GM18870 (cell line): ENCODE data around the gene TBC1D5.
"Not testable (repeated sequence)": the region's sequence is repeated elsewhere in the genome, so short reads cannot be mapped to it uniquely, and the experiment has no call there.

Experiments
- ATAC-seq: cut with Tn5 transposase; IDR thresholded peaks from one replicate; pipeline ENCODE4 v1.9.1; 2021; ENCODE audit warnings: moderate library complexity; ENCODE audit not compliant: unreplicated experiment

The TBC1D5 gene

GRCh38 chr3:17153209-17153608 lies 589.2 kb downstream of the TBC1D5 start:
- no peak for ATAC-seq

- peak; percentile 97 for ATAC-seq
These were observed 590.6 kb downstream of the TBC1D5 start for GRCh38 chr3:17151598-17152373.

- ATAC-seq: no peak
These were observed 593.4 kb downstream of the TBC1D5 start for GRCh38 chr3:17149076-17149475.

DNA sequence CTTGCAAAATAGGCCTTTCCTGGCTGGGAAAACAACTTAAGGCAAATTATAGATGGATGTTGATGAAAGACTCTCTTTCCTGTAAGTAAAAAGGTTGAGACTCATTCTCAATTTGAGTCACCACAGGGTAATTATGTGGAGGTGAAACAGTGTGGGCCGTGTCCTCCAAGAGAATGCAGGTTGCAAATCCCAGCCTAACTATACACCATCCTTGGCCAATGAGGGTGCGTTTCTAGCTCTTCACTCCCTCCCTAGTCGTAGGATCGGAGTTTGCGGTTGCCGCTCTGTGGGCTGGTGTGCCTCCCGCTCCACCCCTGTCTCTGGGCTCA lies 597.8 kb downstream of the TBC1D5 start:
- ATAC-seq: no peak

GRCh38 chr3:17143893-17144664 lies 598.4 kb downstream of the TBC1D5 start:
- ATAC-seq: no peak

- ATAC-seq: no peak
These were observed 599.9 kb downstream of the TBC1D5 start for GRCh38 chr3:17142516-17142915.

GRCh38 chr3:17141699-17142098 lies 600.7 kb downstream of the TBC1D5 start:
- ATAC-seq: no peak

GRCh38 chr3:17140670-17141505 lies 601.5 kb downstream of the TBC1D5 start:
- no peak for ATAC-seq

DNA sequence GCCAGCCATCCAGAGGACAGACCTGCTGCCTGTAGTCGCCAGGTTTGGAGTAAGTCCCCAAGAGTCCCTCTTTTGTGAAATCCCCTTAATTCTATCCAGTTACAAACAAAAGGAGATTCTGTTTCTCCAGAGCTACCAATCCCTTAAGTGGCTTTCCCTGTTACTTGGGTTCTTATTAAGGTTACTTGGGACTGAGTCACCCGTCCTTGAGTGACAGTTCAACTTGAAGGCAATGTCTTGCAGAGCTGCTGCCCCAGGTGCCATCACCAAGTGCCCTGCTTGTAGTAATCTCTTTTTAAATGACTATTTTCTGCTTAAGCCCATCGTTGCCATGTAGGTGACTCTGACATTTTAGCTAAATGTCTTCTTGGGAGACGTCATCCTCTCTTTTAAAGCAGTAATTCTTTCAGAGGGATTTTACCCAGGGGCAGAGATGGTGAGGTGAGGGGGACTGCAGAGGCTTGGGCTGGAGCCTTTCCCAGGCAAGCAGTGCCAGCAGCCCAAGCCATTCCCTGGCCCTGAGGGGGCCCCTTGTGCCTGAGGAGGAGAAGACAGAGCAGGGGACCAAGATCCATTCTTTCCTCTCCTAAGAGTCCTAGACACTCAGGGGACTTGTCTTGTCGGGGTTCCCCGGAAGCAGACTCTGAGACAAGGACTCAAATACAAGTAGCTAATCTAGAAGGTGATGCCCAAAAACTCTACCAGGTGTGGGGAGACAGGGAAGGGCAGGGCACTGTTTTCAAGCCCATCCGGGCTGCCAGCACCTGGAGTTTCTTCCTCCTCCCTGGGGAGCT lies 604.0 kb downstream of the TBC1D5 start:
- no peak for ATAC-seq

GRCh38 chr3:17137321-17137826 lies 605.1 kb downstream of the TBC1D5 start:
- ATAC-seq: no peak

- ATAC-seq: no peak
These were observed 606.2 kb downstream of the TBC1D5 start for GRCh38 chr3:17136136-17136721.

- ATAC-seq: no peak
These were observed 606.7 kb downstream of the TBC1D5 start for GRCh38 chr3:17135696-17136095.

DNA sequence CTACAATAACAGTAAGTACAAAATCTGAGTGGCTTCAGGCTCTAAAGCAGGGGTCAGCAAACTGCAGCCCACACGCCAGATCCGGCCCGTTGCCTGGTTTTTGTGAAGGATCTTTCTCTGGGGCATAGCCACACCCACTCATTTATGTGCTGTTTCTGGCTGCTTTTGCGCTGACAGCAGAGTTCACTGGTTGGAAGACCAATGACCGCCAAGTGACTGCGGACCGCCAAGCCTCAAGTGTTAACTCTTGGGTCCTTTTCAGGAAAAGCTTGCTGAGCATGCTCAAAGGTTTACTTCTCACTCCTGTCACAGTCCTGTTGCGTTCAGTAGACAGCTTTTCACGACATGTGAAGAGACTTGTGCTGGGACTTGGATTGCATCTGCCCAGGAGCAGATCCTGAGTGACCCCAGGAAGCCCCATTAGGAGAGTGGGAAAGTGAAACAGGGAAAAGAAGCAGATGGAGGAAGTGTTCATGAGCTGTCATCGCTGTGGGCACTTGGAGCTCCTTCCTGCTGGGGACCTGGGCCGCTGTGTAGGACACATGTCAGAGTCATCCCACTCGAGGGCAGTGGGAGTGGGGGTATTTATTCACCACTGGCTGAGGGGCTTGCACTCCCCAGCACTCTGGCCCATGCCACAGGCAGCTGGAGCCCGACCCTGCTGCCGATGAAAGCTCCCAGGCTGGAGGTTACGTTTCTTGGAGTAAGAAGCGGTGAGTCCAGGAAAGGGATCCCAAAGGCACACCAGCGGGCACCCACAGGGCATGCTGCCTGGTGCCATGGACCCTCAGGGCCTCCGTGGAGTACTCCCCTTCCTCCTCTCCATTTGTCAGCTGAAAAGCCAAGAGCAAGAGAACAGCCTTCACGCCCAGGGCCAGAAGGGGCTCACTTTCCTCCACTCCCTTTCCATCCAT lies 608.5 kb downstream of the TBC1D5 start:
- no peak for ATAC-seq

DNA sequence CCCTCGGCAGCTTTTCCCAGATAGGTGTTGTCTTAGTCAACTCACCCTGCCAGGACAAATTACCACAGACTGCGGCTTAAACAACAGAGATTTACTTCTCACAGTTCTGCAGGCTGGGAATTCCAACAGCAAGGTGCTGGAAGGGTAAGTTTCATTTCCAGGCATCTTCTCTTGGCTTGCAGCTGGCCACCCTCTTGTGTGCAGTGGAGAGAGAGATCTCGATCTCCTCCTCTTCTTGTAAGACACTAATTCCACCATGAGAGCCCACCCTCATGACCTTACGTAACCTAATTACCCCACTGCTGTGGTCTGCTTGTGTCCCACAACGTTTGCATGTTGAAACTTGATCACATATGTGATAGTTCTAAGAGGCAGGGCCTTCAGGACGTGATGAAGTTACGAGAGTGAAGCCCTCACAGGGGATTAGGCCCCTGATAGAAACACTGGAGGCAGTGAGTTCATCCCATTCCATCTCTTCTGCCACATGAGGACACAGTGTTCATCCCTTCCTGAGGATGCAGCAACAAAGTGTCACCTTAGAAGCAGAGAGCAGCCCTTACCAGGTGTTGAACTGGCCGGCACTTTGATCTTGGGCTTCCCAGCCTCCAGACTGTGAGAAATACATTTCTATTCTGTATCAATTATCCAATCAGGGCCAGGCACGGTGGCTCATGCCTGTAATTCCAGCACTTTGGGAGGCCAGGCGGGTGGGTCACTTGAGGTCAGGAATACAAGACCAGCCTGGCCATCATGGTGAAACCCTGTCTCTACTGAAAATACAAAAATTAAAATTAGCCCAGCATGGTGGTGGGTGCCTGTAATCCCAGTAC lies 609.9 kb downstream of the TBC1D5 start:
- no peak for ATAC-seq

GRCh38 chr3:17130956-17131355 lies 611.5 kb downstream of the TBC1D5 start:
- ATAC-seq: no peak

GRCh38 chr3:17129556-17129955 lies 612.9 kb downstream of the TBC1D5 start:
- ATAC-seq: no peak

DNA sequence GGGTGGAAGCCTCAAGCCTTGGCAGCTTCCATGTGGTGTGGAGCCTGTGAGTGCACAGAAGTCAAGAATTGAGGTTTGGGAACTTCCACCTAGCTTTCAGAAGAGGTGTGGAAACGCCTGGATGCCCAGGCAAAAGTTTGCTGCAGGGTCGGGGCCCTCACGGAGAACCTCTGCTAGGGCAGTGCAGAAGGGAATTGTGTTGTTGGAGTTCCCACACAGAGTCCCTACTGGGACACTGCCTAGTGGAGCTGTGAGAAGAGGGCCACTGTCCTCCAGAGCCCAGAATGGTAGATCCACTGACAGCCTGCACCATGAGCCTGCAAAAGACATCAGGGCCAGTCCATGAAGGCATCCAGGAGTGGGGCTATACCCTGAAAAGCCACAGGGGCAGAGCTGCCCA lies 613.8 kb downstream of the TBC1D5 start:
- ATAC-seq: not testable (repeated sequence)

- no peak for ATAC-seq
These were observed 616.5 kb downstream of the TBC1D5 start for GRCh38 chr3:17125738-17126442.
